ENCODE data around the gene C15orf62. TPM values are rescaled to one million over a fixed set of nuclear protein-coding genes. Genes with fewer than 3 reads are reported as not detected.

Gene C15orf62
- total RNA-seq, 1 donor from 2014 or later: 0.96 TPM

GRCh38 chr15:40812721-40813425 is 43.1 kb downstream of the C15orf62 start:
- peaks cover 35% of the 10 kb centered on the region for H3K36me3 ChIP-seq
- DNase-seq (no peak), ATAC-seq (no peak)
- H3K4me1 ChIP-seq: peaks cover 8% of the 10 kb centered on the region
- no peak overlapping the region for H3K4me3 ChIP-seq
- H3K27me3 ChIP-seq: no peaks in the 10 kb centered on the region
- H3K9me3 ChIP-seq: no peaks in the 10 kb centered on the region
- intact Hi-C loops (cut with DNase I): no loop called here
- no peak for TF ChIP-seq CTCF (IDR thresholded peaks at IDR 0.05)
- no peak overlapping the region for H3K27ac ChIP-seq

DNA sequence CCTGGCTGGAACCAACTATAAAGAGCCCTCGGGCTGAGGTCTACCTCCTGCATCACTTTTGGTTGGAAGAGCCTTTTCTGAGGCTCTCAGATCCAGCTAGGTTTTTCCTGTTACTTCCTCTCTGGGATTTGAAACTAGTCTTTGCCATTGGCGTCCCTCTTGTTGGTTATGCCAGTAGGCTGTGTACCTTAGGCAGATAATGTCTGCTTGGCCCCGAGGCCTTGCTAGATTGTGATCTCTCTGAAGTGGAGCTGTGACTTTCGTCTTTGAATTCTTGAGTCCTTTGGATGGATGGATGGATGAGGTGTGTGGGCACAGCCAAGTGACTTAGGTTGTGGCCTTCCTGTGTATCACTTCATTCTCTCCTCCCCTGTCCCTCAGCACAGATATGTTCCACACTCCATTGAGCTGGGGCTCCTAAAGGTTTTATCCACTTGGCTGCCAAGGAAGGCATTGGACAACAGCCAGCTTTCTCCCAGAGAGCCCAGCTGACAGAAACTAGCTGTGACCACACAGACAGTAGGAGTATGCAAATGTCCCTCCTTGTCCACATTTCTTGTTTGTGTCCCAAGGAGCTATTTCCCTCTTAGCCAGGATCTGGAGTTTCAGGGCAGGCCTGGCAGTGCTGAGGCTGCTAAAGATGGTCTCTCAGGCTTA is 45.4 kb downstream of the C15orf62 start:
- ATAC-seq: no peak
- Histone ChIP-seq H3K9me3 (no peaks in the 10 kb centered on the region), H3K27me3 (no peaks in the 10 kb centered on the region), H3K36me3 (peaks cover 35% of the 10 kb centered on the region), H3K4me3 (no peak overlapping the region), H3K4me1 (no peaks in the 10 kb centered on the region), H3K27ac (no peak overlapping the region)
- no peak for TF ChIP-seq CTCF (IDR thresholded peaks at IDR 0.05)
- DNase-seq: no peak
- intact Hi-C loops (cut with DNase I): no loop called here

GRCh38 chr15:40819048-40819447 is 49.3 kb downstream of the C15orf62 start:
- no peak overlapping the region for H3K4me3 ChIP-seq
- no peaks in the 10 kb centered on the region for H3K4me1 ChIP-seq
- H3K27ac ChIP-seq: no peak overlapping the region
- peak; percentile 20 for DNase-seq
- intact Hi-C loops (cut with DNase I): no loop called here
- TF ChIP-seq CTCF (IDR thresholded peaks at IDR 0.05): no peak
- no peak for ATAC-seq
- H3K9me3 ChIP-seq: no peaks in the 10 kb centered on the region
- H3K36me3 ChIP-seq: peaks cover 11% of the 10 kb centered on the region
- no peaks in the 10 kb centered on the region for H3K27me3 ChIP-seq

DNA sequence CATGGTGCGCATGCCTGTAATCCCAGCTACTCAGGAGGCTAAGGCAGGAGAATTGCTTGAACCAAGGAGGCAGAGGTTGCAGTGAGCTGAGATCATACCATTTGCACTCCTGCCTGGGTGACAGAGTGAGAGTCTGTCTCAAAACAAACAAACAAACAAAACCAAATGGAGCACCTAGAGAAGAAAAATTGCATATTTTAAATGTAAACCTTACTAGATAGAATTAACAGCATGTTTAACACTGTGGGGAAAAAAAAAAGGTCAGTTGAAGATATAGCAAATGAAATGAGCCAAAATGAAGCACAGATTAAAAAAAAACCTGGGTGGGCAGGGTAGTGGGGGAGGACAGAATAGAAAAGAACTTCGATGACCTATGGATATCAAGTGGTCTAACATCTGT is 51.4 kb downstream of the C15orf62 start:
- DNase-seq (no peak), ATAC-seq (no peak)
- Histone ChIP-seq H3K36me3 (no peaks in the 10 kb centered on the region), H3K27ac (no peak overlapping the region), H3K4me3 (no peak overlapping the region), H3K9me3 (no peaks in the 10 kb centered on the region), H3K27me3 (no peaks in the 10 kb centered on the region), H3K4me1 (no peaks in the 10 kb centered on the region)
- no peak for TF ChIP-seq CTCF (IDR thresholded peaks at IDR 0.05)
- intact Hi-C loops (cut with DNase I): no loop called here

Other genes with a start within 250 kb of the C15orf62 start
- gene CCDC32, start 204.9 kb upstream of the C15orf62 start, total RNA-seq: 20.7 TPM
- gene RPUSD2, start 200.7 kb upstream of the C15orf62 start, total RNA-seq: 6.4 TPM
- gene KNL1, start 175.7 kb upstream of the C15orf62 start, total RNA-seq: 0.61 TPM
- gene RAD51, start 74.8 kb upstream of the C15orf62 start, total RNA-seq: 0.98 TPM
- gene RMDN3, start 14.7 kb upstream of the C15orf62 start, total RNA-seq: 77.1 TPM
- 55.2 TPM for gene GCHFR, start 5.9 kb upstream of the C15orf62 start, total RNA-seq
- 26.7 TPM for gene ZFYVE19, start 37.1 kb downstream of the C15orf62 start, total RNA-seq
- 30.7 TPM for gene DNAJC17, start 37.5 kb downstream of the C15orf62 start, total RNA-seq
- 1.3 TPM for gene PPP1R14D, start 58.7 kb downstream of the C15orf62 start, total RNA-seq
- 96.8 TPM for gene SPINT1, start 74.1 kb downstream of the C15orf62 start, total RNA-seq
- gene RHOV, start 104.3 kb downstream of the C15orf62 start, total RNA-seq: not detected
- gene VPS18, start 124.5 kb downstream of the C15orf62 start, total RNA-seq: 24.5 TPM
- gene DLL4, start 159.4 kb downstream of the C15orf62 start, total RNA-seq: 22.0 TPM
- 4.4 TPM for gene CHAC1, start 183.5 kb downstream of the C15orf62 start, total RNA-seq

All from upper lobe of right lung (tissue), 1 donor.